HL-60/S4 treated with retinoic acid at 250 ng/mL for 4 days and 3 days (cell line): ENCODE results near the gene FCER2.
"Not testable (repeated sequence)": the region's sequence is repeated elsewhere in the genome, so short reads cannot be mapped to it uniquely, and the experiment has no call there.

Experiments used
- in situ Hi-C: fragments of 300-500 bp; cut with MboI; formaldehyde crosslinking; loops from 2 replicates; pipeline ENCODE4 v1.7.0; 2022; ENCODE audit warnings: low sequenced_read_pairs

Gene FCER2, protein sequence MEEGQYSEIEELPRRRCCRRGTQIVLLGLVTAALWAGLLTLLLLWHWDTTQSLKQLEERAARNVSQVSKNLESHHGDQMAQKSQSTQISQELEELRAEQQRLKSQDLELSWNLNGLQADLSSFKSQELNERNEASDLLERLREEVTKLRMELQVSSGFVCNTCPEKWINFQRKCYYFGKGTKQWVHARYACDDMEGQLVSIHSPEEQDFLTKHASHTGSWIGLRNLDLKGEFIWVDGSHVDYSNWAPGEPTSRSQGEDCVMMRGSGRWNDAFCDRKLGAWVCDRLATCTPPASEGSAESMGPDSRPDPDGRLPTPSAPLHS

DNA sequence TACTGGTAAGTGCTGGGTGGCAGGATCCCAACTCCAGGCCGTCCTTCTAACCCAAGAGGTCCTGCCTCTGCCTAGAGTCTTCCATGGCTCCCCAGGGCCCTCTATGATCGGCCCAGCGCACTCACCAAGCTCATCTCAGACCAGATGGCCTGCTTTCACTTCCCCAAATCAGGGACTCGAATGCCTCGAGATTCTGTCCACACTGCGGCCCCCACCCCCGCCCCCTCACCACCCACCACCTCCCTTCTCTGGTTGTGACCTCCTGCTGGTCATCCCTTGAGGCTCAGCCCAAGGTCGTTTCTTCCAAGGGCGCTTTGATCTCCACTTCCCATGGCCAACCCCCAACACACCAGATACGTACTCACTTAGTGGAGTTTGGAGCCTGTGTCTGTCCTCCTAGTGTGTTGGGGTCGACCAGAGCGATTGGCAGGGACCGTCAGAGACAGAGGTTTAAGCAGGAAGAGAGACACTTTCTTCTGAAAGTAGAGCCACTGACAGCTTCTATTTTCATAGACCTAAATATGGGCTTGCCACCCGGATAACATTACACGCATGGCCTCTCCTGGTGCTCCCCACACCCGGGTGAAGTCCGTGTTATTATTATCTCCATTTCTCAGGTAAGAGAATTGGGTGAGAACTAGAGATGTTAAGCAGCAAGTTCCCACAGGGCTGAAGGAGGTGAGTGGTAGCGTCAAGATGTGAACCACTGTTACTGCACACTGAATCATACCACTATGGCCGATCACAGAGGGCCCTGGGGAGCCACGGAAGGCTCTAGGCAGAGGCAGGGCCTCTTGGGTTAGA lies at the start of gene FCER2:
Gene FCER2, minus strand, starts transcription at position 478 of the 804 bp plus-strand sequence. CDS start 2,371 bp downstream, outside the sequence.
- in situ Hi-C loops: no loop called here

DNA sequence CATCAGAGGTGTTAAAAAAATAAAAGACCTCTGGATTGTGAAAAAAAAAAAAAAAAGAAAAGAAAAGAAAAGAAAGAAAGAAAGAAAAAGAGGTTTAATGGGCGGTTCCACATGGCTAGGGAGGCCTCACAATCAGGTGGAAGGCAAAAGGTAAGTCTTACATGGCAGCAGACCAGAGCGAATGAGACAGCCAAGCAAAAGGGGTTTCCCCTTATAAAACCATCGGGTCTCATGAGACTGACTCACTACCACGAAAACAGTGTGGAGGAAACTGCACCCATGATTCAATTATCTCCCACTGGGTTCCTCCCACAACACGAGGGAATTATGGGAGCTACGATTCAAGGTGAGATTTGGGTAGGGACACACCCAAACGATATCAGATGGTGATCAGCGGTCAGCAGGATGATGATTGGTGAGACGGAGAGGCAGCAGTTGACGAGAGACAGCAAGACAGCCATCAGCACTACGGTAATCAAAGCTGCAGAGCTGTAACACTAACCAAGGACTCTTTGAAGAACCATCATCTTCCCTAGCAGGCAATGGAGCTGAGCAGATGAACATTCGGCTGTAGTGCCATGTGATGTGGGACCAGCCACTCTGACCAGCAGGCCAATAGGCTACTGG lies 49.3 kb upstream of the FCER2 start:
- in situ Hi-C loops: no loop called here

DNA sequence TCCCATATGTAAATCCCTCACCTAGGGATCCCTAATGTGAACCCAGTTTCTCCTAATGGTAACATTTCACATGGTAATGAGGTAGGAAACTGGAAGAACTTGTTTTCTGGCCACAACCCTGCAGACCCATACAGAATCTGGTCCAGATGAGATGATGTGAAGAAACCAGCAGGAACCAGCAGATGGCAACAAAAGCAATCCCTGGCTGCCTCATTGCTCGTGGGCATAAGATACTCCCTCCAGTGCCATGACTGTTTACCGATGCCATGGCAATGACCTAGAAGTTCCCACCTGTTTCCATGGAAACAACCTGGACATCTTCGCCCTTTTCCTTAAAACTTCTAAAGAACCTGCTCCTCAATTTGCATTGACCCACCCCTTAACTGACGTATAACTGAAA lies 46.8 kb upstream of the FCER2 start:
- in situ Hi-C loops: no loop called here

DNA sequence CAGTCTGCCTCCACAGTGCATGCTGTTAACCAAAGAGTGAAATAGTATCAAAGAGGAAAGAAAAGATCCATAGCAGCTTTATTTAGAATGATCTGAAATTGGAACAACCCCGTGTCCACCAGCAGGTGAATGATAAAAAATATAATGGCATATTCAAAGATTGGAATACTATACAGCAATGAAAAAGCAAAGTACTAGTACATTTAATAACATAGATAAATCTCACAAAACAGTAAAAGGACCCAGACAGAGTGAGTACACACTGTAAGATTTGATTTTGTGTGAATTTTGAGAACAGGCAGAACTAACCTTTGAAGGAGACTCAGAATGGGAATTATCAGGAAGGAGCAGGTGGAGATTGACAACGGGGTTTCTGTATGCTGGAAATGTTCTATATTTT lies 46.2 kb upstream of the FCER2 start:
- in situ Hi-C loops: no loop called here

DNA sequence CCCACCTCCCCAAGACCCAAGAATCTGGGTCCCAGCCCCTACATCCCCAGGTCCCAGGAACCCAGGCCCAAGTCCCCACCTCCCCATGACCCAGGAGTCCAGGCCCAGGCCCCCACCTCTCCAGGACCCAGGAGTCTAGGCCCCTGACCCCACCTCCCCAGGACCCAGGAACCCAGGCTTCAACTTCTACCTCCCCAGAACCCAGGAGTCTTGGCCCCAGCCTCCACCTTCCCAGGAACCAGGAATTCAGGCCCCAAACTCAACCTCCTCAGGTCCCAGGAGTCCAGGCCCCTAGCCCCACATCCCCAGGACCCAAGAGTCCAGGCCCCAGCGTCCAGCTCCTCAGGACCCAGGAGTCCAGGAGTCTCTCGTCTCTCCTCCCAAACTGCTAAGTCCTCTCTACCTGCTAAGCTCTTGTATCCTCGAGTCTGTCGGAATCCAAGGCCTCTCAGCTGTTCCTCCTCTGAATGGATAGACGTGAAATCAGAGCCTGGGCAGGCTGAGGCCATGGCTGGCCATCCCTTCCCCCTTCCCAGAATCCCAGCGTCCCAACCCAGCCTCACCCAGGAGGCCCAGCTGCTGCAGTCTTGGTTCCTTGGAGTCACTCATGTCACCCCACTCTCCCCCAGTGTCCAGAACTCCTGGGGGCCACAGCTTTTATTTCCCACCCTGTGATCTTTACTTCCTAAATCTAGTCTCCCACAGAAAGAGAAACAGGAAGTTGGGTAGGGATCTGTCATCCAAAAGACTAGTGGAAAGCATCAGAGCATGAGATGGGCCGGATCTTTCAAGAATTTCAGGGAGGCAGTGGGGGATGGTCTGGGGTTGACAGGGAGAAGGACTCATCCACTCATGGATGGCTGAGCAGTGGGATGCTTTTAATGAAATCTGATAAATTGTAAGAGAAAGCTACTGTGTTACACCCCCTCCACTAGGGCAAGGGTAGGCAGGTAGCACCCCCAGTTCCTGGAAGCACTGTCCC lies 45.3 kb upstream of the FCER2 start, which contains the start of gene CD209:
Gene CD209, minus strand, starts transcription at position 632 of the 982 bp plus-strand sequence. Its CDS starts 23 bp downstream, at position 609.
- in situ Hi-C loops: no loop called here

DNA sequence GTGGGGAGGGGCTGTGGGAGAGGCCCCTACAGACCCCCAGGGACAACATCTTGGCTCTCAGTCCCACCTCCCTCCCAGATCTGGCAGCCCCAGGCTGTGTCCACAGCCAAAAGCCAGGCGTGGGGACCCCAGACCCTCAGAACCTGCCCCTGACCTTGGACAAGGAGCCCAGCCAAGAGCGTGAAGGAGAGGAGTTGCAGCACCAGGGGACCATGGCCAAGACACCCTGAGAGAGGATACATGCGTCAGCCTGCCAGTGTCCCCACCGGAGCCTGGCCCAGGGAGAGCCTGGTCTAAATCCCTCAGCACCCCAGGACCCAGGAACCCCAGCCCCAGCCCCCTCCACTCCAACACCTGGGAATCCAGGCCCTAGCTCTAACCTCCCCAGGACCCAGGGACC lies 44.4 kb upstream of the FCER2 start:
- in situ Hi-C loops: not testable (repeated sequence)

DNA sequence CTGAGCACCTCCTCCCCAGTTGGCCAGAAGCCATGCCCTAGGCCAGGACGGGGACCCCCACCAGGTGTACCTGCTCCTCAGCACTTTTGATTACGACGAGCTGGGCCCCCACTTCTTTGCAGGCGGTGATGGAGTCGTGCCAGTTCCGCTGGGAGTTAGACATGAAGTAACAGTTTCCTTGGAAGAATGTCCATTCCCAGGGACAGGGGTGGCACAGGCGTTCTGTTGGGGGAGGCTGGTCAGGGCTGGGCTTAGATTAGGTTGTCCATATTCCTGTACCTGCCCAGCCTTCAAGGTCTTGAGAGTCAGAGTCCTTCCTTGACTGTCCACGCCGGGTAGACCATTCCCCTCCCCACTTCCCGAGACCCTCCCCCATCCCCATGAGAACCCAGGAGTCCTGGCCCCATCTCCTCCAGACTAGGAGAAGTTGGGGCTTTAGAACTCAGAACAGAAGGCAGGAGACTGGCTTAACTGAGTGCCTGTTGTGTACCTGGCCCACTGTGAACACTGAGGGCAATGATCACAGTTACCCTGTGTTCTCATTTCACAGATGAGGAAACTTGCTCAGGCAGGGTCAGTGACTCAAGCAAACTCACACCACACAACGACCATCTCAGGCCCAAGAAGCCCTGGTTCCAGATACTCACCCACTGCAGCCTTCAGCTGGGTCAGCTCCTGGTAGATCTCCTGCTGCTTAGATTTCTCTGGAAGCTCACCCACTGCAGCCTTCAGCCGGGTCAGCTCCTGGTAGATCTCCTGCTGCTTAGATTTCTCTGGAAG lies 43.1 kb upstream of the FCER2 start:
- in situ Hi-C loops: no loop called here

DNA sequence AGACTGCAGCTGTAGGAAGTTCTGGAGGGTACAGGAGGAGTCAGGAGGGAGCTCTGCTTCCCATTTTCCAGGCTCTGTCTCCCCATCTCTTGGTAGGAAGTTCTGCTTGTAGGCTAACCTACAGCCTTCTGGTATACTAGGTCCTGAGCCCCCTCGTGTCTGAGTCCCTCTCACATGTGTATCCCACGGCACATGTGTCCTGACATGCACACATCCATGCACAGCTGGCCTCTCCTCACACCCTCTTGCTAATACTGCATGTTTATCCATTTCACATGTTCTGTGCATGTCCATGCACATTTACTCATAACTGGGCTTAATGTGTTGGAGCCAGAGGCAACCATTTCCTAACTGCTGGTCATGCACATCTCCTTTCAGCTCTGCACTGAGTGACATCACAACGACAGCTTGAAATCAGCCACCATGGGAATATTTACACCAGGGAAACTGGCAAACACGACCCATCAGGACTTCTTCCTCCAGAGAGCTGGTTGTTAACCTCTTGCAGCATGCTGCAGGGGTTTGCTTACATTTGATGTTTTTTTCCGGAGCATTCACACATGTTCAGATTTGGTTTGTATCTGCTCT lies 42.4 kb upstream of the FCER2 start:
- in situ Hi-C loops: no loop called here

DNA sequence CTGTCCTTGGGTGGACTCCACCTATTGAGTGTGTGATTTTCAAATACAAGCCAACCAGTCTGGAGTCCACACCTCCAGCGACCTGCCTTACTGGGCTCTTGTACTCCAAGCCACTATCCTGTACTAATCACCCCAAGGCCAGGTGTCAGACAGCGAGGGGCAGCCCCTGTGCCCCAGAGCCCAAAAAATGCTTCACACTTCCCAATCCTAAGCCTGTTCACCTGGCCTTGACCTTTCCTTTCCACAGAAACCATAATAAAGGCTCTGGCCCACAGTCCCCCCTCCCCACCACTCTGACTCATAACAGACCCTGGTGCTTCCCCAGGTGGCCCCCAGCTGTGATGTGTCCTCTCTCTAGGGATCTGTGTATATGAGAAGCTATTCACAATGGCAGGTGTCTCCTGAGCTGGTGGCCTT lies 41.5 kb upstream of the FCER2 start:
- in situ Hi-C loops: no loop called here

DNA sequence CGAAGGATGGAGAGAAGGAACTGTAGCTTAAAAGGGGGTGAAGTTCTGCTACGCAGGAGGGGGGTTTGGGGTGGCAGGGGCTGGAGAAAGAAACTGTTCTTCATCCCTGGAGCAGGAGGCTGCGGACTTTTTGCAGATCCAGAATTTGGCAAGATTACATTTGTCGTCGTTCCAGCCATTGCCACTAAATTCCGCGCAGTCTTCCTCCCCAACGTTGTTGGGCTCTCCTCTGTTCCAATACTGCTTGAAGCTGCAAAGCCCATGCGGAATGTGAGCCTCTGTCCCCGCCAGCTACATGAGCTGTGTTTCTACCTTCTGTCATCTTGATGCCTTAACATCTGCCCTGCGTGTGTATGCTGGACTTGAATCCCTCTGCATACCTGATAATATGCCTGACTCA lies 41.1 kb upstream of the FCER2 start:
- in situ Hi-C loops: no loop called here

DNA sequence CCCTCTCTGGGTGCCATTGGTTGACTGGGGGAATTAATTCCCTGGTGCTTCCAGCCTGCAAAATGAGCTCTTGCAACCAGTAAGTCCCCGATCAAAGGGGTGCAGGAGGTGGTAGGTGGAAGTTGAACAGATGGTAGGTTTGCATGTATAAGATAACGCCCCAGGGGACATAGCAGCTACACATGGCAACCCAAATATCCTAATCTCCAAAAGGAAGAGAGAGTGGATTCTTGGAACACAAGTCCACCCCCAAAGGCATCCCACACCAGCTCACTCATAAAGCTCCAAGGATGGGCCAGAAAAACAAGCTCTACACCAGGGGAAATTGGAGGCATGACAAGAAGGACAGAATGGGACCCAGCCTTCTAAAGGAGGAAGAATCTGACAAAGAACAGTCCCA lies 40.6 kb upstream of the FCER2 start:
- in situ Hi-C loops: no loop called here

DNA sequence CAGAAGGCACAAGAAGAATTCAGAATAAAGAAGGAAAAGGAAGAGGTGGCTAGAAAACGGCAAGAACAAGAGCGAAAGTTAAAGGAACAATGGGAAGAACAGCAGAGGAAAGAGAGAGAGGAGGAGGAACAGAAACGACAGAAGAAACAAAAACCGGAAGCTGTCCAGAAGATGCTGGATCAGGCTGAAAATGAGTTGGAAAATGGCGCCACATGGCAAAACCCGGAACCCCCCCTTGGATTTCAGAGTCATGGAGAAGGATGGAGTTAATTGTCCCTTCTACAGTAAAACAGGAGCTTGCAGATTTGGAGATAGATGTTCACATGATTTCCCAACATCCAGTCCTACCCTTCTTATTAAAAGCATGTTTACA lies 38.7 kb upstream of the FCER2 start:
- in situ Hi-C loops: no loop called here

DNA sequence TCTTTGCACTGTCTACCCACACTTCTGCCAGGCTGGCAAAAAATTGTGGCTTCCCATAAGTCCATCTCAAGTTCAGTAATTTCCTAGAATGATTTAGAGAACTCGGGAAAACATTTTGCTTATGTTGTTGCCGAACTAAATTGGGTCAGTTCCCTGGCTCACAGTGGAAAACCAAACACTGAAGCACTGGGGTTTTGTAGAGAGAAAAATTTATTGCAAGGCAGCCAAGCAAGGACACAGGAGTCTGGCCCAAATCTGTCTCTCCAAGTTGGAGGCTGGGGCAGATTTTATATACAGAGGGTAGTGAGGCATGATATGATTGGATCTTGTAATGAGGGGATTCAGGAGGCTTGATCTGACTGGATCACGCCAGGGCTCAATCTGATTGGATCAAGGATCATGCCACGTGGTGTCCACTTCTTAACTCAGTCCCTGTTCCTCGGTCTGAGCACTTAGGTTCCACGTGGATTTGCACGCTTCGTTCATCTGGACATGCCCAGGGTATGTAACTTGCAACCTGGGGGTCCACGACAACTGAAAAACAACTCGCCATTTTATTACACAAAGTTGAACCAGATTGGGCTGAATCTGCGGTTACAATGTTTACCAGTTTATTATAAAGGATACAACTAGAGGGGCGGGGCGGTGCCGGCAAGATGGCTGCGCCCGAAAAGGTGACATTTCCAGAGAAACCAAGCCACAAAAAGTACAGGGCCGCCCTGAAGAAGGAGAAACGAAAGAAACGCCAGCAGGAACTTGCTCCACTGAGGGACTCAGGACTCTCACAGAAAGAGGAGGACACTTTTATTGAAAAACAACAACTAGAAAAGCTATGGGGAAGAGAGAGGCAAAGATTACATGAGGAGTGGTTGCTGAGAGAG lies 38.1 kb upstream of the FCER2 start:
- in situ Hi-C loops: no loop called here

DNA sequence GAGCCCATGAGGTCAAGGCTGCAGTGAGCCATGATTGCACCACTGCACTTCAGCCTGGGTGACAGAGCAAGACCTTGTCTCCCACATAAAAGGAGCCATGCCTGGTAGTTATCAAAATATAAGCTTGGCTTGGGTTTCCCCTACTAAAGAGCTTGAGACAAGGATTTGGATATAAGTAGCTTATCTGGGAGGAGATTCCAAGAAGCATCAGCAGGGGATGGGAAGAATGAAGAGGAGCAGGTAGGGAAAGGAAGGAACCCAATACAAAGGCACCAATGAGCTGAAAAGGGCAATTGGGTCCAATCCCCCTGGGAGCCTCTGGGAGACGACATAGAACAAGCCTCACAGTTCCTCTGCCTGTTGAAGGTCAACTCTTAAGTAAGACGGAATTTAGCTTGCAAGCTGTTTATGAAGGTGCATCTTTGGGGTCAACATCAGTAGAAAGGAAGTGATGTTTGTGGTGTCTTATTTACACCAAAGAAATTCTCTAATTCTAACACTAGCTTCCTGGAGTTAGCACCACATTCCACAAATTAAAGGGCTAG lies 37.4 kb upstream of the FCER2 start:
- in situ Hi-C loops: no loop called here

DNA sequence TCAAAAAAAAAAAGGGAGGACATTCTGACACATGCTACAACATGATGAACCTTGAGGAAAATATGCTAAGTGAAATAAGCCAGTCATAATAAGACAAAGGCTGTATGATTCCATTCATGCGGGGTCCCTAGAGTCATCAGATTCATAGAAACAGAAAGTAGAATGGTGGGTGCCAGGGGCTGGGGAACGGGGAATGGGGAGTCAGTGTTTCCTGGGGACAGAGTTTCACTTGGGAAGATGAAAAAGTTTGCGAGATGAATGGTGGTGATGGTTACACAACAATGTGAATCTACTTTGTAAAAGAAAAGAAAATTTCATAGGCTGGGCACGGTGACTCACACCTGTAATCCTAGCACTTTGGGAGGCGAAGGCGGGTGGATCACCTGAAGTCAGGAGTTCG lies 36.1 kb upstream of the FCER2 start:
- in situ Hi-C loops: no loop called here

DNA sequence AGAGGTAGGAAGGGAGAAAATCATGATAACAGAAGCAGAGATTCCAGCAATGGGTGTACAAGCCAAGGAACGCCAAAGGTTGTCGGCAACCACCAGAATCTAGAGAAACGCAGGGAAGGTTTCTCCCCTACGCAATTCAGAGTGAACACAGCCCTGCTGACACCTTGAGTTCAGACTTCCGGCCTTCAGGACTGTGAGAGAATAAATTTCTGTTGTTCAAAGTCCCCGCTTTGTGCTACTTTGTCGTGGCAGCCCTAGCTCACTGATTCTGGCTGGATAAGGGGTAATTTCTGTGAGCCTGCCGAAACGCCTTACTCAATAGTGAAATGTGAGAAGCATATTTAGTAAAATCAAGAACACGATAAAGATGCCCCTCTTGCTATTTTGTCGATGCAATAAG lies 35.3 kb upstream of the FCER2 start:
- in situ Hi-C loops: no loop called here

DNA sequence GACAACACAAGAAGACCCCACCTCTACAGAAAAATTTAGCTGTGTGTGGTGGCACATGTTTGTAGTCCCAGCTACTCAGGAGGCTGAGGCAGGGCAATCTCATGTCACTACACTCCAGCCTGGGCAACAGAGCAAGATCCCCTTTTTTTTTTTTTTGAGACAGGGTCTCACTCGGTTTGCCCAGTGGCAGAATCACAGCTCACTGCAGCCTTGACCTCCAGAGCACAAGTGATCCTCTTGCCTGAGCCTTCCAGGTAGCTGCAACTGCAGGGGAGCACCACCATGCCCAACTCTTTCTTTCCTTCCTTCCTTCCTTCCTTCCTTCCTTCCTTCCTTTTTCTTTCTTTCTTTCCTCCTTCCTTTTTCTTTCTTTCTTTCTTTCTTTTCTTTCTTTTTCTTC lies 34.2 kb upstream of the FCER2 start:
- in situ Hi-C loops: no loop called here
